Right atrium auricular region (tissue), 2 donors: Measurements from ENCODE around the gene AAR2. TPM values are rescaled to one million over a fixed set of nuclear protein-coding genes. Genes with fewer than 3 reads are reported as not detected.

ENCODE experiments used
- DNase-seq: peaks from one replicate; pipeline ENCODE4 v3.0.0-alpha.2; 2019; ENCODE audit warnings: low spot score
- H3K27ac ChIP-seq, 2 donors: fragments of 200-600 bp; sonication (generic); 1 replicate in 1 of 2; 2 replicates in 1 of 2; pipeline ENCODE4 v1.5.1; 2016 to 2019
- H3K27me3 ChIP-seq, 2 donors: fragments of 200-600 bp; sonication (generic); one replicate each; pipeline versions ENCODE4 v1.5.1 to v1.6.0; 2017 to 2019
- H3K36me3 ChIP-seq: fragments of 200-600 bp; sonication (generic); one replicate; pipeline ENCODE4 v1.5.1; 2016
- H3K4me1 ChIP-seq, 2 donors: fragments of 200-600 bp; sonication (generic); one replicate each; pipeline versions ENCODE4 v1.5.1 to v1.6.0; 2017 to 2019
- H3K4me3 ChIP-seq, 2 donors: fragments of 200-600 bp; sonication (generic); 1 replicate in 1 of 2; 2 replicates in 1 of 2; pipeline ENCODE4 v1.5.1; 2017 to 2019; ENCODE audit warnings: mild to moderate bottlenecking in 1 of 2, moderate library complexity in 1 of 2
- H3K9me3 ChIP-seq, 2 donors: fragments of 200-600 bp; sonication (generic); one replicate each; pipeline ENCODE4 v1.5.1; 2019
- CTCF ChIP-seq, 2 donors: fragments of 200-600 bp; sonication (generic); IDR thresholded peaks; one replicate each; pipeline ENCODE4 v1.5.1; 2019; ENCODE audit warnings: antibody characterized with exemption in 2 of 2
- total RNA-seq, 2 donors: library from RNA; depleted of rRNA; stranded (reverse); fragments of >200 nt; gene quantifications; one replicate each; pipeline ENCODE4 v1.1.0, GENCODE V29; 2016

AAR2 gene
- total RNA-seq, 2 donors from 2014 or later = 18.9 to 22.8 TPM

GRCh38 chr20:36237477-36237876 is 1.2 kb downstream of the AAR2 start:
- DNase-seq = no peak
- Histone ChIP-seq H3K4me3 (peak overlapping the region in 1 of 2 donors; percentile 73), H3K9me3 (no peaks in the 10 kb centered on the region)

GRCh38 chr20:36238153-36238552 is 1.9 kb downstream of the AAR2 start:
- no peaks in the 10 kb centered on the region for H3K27me3 ChIP-seq
- H3K36me3 ChIP-seq = peaks cover 32% of the 10 kb centered on the region
- no peaks in the 10 kb centered on the region for H3K9me3 ChIP-seq
- no peak overlapping the region for H3K4me3 ChIP-seq
- TF ChIP-seq CTCF (IDR thresholded peaks at IDR 0.05) = no peak
- H3K27ac ChIP-seq = no peak overlapping the region
- DNase-seq = no peak
- peaks cover 0 to 13% of the 10 kb centered on the region in 2 donors for H3K4me1 ChIP-seq

More at GRCh38 chr20:36237477-36237876, 1.2 kb downstream of the AAR2 start:
- no peaks in the 10 kb centered on the region for H3K27me3 ChIP-seq
- H3K27ac ChIP-seq = no peak overlapping the region
- H3K4me1 ChIP-seq = peaks cover 0 to 13% of the 10 kb centered on the region in 2 donors
- H3K36me3 ChIP-seq = peaks cover 29% of the 10 kb centered on the region
- no peak for TF ChIP-seq CTCF (IDR thresholded peaks at IDR 0.05)

- Histone ChIP-seq H3K36me3 (peaks cover 38% of the 10 kb centered on the region), H3K4me1 (peaks cover 0 to 13% of the 10 kb centered on the region in 2 donors), H3K9me3 (no peaks in the 10 kb centered on the region), H3K27ac (no peak overlapping the region), H3K27me3 (no peaks in the 10 kb centered on the region), H3K4me3 (no peak overlapping the region)
- TF ChIP-seq CTCF (IDR thresholded peaks at IDR 0.05) = no peak
- DNase-seq = no peak
These were observed 2.5 kb downstream of the AAR2 start for GRCh38 chr20:36238760-36239159.

- no peaks in the 10 kb centered on the region for H3K27me3 ChIP-seq
- no peaks in the 10 kb centered on the region for H3K9me3 ChIP-seq
- H3K4me3 ChIP-seq = no peak overlapping the region
- no peak for DNase-seq
- TF ChIP-seq CTCF (IDR thresholded peaks at IDR 0.05) = no peak
- peaks cover 0 to 13% of the 10 kb centered on the region in 2 donors for H3K4me1 ChIP-seq
- no peak overlapping the region for H3K27ac ChIP-seq
- H3K36me3 ChIP-seq = peaks cover 50% of the 10 kb centered on the region
These were observed 3.8 kb downstream of the AAR2 start for GRCh38 chr20:36240076-36240475.

- no peak for TF ChIP-seq CTCF (IDR thresholded peaks at IDR 0.05)
- Histone ChIP-seq H3K4me3 (no peak overlapping the region), H3K4me1 (peaks cover 0 to 8% of the 10 kb centered on the region in 2 donors), H3K9me3 (no peaks in the 10 kb centered on the region), H3K36me3 (peaks cover 66% of the 10 kb centered on the region), H3K27me3 (no peaks in the 10 kb centered on the region), H3K27ac (no peak overlapping the region)
- no peak for DNase-seq
These were observed 5.4 kb downstream of the AAR2 start for GRCh38 chr20:36241678-36242077.

- Histone ChIP-seq H3K4me1 (no peaks in the 10 kb centered on the region), H3K27me3 (no peaks in the 10 kb centered on the region), H3K9me3 (no peaks in the 10 kb centered on the region), H3K4me3 (no peak overlapping the region), H3K27ac (no peak overlapping the region), H3K36me3 (peaks cover 85% of the 10 kb centered on the region)
- TF ChIP-seq CTCF (IDR thresholded peaks at IDR 0.05) = no peak
- no peak for DNase-seq
These were observed 7.4 kb downstream of the AAR2 start for GRCh38 chr20:36243726-36244125.
